GM21515 (cell line): Measurements from ENCODE around the gene STX8.

Source experiments
- ATAC-seq: cut with Tn5 transposase; IDR thresholded peaks from one replicate; pipeline ENCODE4 v1.9.1; 2021; ENCODE audit not compliant: unreplicated experiment

The STX8 gene

GRCh38 chr17:9215465-9215864 is 360.2 kb downstream of the STX8 start:
- no peak for ATAC-seq

GRCh38 chr17:9213303-9213640 is 362.3 kb downstream of the STX8 start:
- no peak for ATAC-seq

- ATAC-seq = no peak
Observed at GRCh38 chr17:9212376-9213302, 363.0 kb downstream of the STX8 start.

GRCh38 chr17:9211133-9211765 is 364.4 kb downstream of the STX8 start:
- no peak for ATAC-seq

- no peak for ATAC-seq
Observed at GRCh38 chr17:9209781-9210370, 365.7 kb downstream of the STX8 start.

- no peak for ATAC-seq
Observed at GRCh38 chr17:9209347-9209746, 366.3 kb downstream of the STX8 start.

- no peak for ATAC-seq
Observed at GRCh38 chr17:9208381-9209105, 367.1 kb downstream of the STX8 start.

- no peak for ATAC-seq
Observed at GRCh38 chr17:9206741-9207332, 368.8 kb downstream of the STX8 start.

GRCh38 chr17:9206410-9206703 is 369.3 kb downstream of the STX8 start:
- ATAC-seq = no peak

- ATAC-seq = no peak
Observed at GRCh38 chr17:9205520-9206409, 369.9 kb downstream of the STX8 start.

- no peak for ATAC-seq
Observed at GRCh38 chr17:9204637-9205329, 370.8 kb downstream of the STX8 start.

- no peak for ATAC-seq
Observed at GRCh38 chr17:9203771-9204425, 371.7 kb downstream of the STX8 start.

- no peak for ATAC-seq
Observed at GRCh38 chr17:9202532-9202931, 373.1 kb downstream of the STX8 start.

GRCh38 chr17:9200699-9201359 is 374.8 kb downstream of the STX8 start:
- ATAC-seq = no peak
